Smooth muscle cell (in vitro differentiated cells): Measurements from ENCODE around the gene FBXW7. TPM values are rescaled to one million over a fixed set of nuclear protein-coding genes. Genes with fewer than 3 reads are reported as not detected.

ENCODE experiments used
- DNase-seq: peaks from one replicate; lab custom pipeline; 2025; ENCODE audit not compliant: unreplicated experiment; lab: John Stamatoyannopoulos, UW
- H2AFZ ChIP-seq: fragments of 200-600 bp; sonication (generic); 2 replicates; pipeline ENCODE4 v1.6.0; 2016; ENCODE audit warnings: antibody characterized with exemption, low read depth, mild to moderate bottlenecking
- H3F3A ChIP-seq: fragments of 200-600 bp; sonication (generic); 2 replicates; pipeline ENCODE4 v1.6.0; 2017; ENCODE audit warnings: antibody characterized with exemption, low read depth
- H3K27ac ChIP-seq: fragments of 200-600 bp; sonication (generic); 2 replicates; pipeline ENCODE4 v1.5.1; 2016; ENCODE audit warnings: low read depth, mild to moderate bottlenecking
- H3K27me3 ChIP-seq: fragments of 200-600 bp; sonication (generic); 2 replicates; pipeline ENCODE4 v1.6.1; 2016; ENCODE audit warnings: low read depth, mild to moderate bottlenecking
- H3K36me3 ChIP-seq: fragments of 200-600 bp; sonication (generic); 2 replicates; pipeline ENCODE4 v1.5.1; 2016; ENCODE audit warnings: low read depth
- H3K4me1 ChIP-seq: fragments of 200-600 bp; sonication (generic); 2 replicates; pipeline ENCODE4 v1.5.1; 2016; ENCODE audit warnings: low read depth
- H3K4me2 ChIP-seq: fragments of 200-600 bp; sonication (generic); 2 replicates; pipeline ENCODE4 v1.6.0; 2016; ENCODE audit warnings: mild to moderate bottlenecking
- H3K4me3 ChIP-seq: fragments of 200-600 bp; sonication (generic); 2 replicates; pipeline ENCODE4 v1.5.1; 2016; ENCODE audit warnings: mild to moderate bottlenecking
- H3K79me2 ChIP-seq: fragments of 200-600 bp; sonication (generic); 2 replicates; pipeline ENCODE4 v1.6.0; 2016; ENCODE audit warnings: low read depth, mild to moderate bottlenecking
- H3K9ac ChIP-seq: fragments of 200-600 bp; sonication (generic); 2 replicates; pipeline ENCODE4 v1.6.0; 2016; ENCODE audit warnings: low read depth
- H3K9me3 ChIP-seq: fragments of 200-600 bp; sonication (generic); replicated peaks from 2 replicates; pipeline ENCODE4 v1.5.1; 2016; ENCODE audit warnings: low read depth
- H4K20me1 ChIP-seq: fragments of 200-600 bp; sonication (generic); 2 replicates; pipeline ENCODE4 v1.6.0; 2016; ENCODE audit warnings: low read depth
- WGBS: methylation state at CpG from one replicate; pipeline ENCODE4 v1.1.7; 2016; ENCODE audit warnings: low lambda C conversion rate; 5-methylcytosine and 5-hydroxymethylcytosine counted together
- polyA plus RNA-seq: library from polyadenylated mRNA; unstranded; fragments of >200 nt; fragmentation: Nextera tagmentation; extraction: Ambion mirVana; gene quantifications from 2 replicates; pipeline ENCODE4 v1.2.1, GENCODE V29; 2016
- total RNA-seq: library from RNA; depleted of rRNA; stranded (reverse); fragments of >200 nt; gene quantifications from 2 replicates; pipeline ENCODE4 v1.2.3, GENCODE V29; 2014
- TF ChIP-seq, protein P1 (sequence below): fragments of 200-600 bp; sonication (generic); IDR thresholded peaks from 2 replicates; pipeline ENCODE4 v1.5.1; 2017; ENCODE audit warnings: borderline replicate concordance, mild to moderate bottlenecking, antibody characterized with exemption; ENCODE audit not compliant: insufficient read depth, poor library complexity, severe bottlenecking

Gene FBXW7
- total and polyA plus RNA-seq, 2 experiments from 2014 or later, result 16.4 to 31.6 TPM

GRCh38 chr4:152579916-152580315 is 44.0 kb upstream of the FBXW7 start:
- Histone ChIP-seq H3K9ac (no peak overlapping the region), H3K27ac (no peak overlapping the region), H3K4me3 (no peak overlapping the region), H3F3A (no peaks in the 10 kb centered on the region), H3K36me3 (no peaks in the 10 kb centered on the region), H2AFZ (no peak overlapping the region), H3K9me3 (no peaks in the 10 kb centered on the region), H4K20me1 (no peaks in the 10 kb centered on the region), H3K27me3 (no peaks in the 10 kb centered on the region), H3K4me2 (no peak overlapping the region), H3K79me2 (no peaks in the 10 kb centered on the region), H3K4me1 (no peaks in the 10 kb centered on the region)
- TF ChIP-seq, protein P1, sequence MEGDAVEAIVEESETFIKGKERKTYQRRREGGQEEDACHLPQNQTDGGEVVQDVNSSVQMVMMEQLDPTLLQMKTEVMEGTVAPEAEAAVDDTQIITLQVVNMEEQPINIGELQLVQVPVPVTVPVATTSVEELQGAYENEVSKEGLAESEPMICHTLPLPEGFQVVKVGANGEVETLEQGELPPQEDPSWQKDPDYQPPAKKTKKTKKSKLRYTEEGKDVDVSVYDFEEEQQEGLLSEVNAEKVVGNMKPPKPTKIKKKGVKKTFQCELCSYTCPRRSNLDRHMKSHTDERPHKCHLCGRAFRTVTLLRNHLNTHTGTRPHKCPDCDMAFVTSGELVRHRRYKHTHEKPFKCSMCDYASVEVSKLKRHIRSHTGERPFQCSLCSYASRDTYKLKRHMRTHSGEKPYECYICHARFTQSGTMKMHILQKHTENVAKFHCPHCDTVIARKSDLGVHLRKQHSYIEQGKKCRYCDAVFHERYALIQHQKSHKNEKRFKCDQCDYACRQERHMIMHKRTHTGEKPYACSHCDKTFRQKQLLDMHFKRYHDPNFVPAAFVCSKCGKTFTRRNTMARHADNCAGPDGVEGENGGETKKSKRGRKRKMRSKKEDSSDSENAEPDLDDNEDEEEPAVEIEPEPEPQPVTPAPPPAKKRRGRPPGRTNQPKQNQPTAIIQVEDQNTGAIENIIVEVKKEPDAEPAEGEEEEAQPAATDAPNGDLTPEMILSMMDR, result no peak
- DNase-seq, result no peak
- 93% methylated on average over 6 of the region's 6 CpGs for WGBS

- H3K27ac ChIP-seq, result no peak overlapping the region
Observed at GRCh38 chr4:152579107-152579764, 43.3 kb upstream of the FBXW7 start.

GRCh38 chr4:152578670-152579069 is 42.8 kb upstream of the FBXW7 start:
- Histone ChIP-seq H3K27me3 (no peaks in the 10 kb centered on the region), H3K4me2 (no peak overlapping the region), H3K9ac (no peak overlapping the region), H3K4me3 (no peak overlapping the region), H3K9me3 (no peaks in the 10 kb centered on the region), H3F3A (no peaks in the 10 kb centered on the region), H3K4me1 (no peaks in the 10 kb centered on the region), H4K20me1 (no peaks in the 10 kb centered on the region), H3K27ac (no peak overlapping the region), H3K36me3 (no peaks in the 10 kb centered on the region), H2AFZ (peak overlapping the region; percentile 44), H3K79me2 (no peaks in the 10 kb centered on the region)
- no peak for DNase-seq
- 58% methylated on average over 1 of the region's 1 CpG for WGBS
- TF ChIP-seq, protein P1, result no peak

More at GRCh38 chr4:152579107-152579764, 43.3 kb upstream of the FBXW7 start:
- no peaks in the 10 kb centered on the region for H3K9me3 ChIP-seq
- no peaks in the 10 kb centered on the region for H3F3A ChIP-seq
- no peaks in the 10 kb centered on the region for H3K79me2 ChIP-seq
- TF ChIP-seq, protein P1, result no peak
- no peaks in the 10 kb centered on the region for H4K20me1 ChIP-seq
- H2AFZ ChIP-seq, result no peak overlapping the region
- WGBS, result 77% methylated on average over 11 of the region's 11 CpGs
- no peaks in the 10 kb centered on the region for H3K4me1 ChIP-seq
- H3K4me3 ChIP-seq, result no peak overlapping the region
- H3K27me3 ChIP-seq, result no peaks in the 10 kb centered on the region
- H3K9ac ChIP-seq, result no peak overlapping the region
- H3K4me2 ChIP-seq, result no peak overlapping the region
- no peaks in the 10 kb centered on the region for H3K36me3 ChIP-seq
- DNase-seq, result no peak
